NCI-H82 treated with DMSO at 0.1 percent for 48 hours (cell line): Measurements from ENCODE around the gene VNN1.
A peak's percentile ranks its signal among the peaks of the same experiment; 100 is the strongest.
"Not testable (repeated sequence)": the region's sequence is repeated elsewhere in the genome, so short reads cannot be mapped to it uniquely, and the experiment has no call there.

Experiments
- DNase-seq: peaks from one replicate; lab custom pipeline; 2025; ENCODE audit not compliant: unreplicated experiment; lab: John Stamatoyannopoulos, UW

VNN1 gene

DNA sequence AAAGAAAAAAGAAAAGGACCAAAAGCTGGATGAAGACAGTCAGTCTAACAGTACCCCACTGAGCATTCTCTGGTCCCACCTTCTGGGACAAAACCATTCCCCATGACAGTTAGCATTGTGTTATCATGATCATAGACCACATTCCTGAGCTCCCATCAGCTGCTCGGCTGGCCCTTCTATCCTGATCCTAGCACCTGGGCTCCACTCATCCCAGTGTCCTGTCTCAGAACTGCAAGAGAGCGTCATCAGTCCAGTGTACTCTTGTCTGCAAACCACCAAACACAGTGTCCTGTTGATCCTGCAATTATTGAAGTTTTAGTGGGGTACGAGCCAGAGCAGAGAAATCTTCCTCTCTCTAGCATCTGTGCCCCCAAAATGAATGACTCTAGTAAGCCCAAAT, 38.9 kb downstream of the VNN1 start:
- DNase-seq: no peak

DNA sequence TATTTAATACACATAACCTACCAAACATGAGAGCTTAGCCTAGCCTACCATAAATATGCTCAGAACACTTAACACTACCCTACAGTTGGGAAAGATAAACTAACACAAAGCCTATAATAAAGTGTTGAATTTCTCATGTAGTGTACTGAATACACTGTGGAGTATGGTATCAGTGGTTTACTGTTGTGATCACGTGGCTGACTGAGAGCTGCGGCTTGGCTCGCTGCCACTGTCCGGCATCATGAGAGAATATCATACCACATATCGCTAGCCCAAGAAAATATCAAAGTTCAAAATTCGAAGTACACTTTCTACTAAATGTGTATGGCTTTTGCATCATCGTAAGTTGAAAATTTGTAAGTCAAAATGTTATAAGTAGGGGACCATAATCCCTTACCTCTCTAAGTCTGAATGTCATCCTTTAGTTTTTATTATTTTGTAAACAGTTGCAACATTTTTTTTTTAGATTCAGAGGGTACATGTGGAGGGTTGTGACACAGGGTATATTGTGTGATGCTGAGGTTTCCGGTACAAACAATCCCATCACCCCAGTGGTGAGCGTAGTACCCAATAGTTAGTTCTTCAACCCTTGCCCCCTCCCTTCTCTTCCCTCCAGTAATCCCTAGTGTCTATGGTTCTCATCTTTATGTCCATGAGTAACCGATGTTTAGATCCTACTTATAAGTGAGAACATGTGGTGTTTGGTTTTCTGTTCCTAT, 40.3 kb downstream of the VNN1 start:
- no peak for DNase-seq

DNA sequence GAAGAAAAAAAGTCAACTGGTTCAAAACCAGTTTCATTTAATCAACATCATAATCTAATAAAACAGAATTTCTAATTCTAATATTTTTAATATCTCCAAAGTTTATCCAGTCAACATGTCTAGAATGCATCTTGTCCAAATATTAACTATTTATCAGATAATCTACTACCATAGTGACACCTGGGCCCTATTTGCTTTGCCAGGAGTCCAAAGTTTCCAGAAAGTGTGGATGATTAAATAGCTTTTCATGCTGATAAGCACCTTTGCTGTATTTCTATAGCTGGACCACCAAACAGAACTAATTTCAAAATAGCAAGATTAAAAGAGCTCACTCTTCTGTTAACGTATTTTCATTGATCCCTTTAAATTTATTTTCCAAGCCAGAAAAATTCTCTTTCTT, 42.6 kb downstream of the VNN1 start:
- no peak for DNase-seq

DNA sequence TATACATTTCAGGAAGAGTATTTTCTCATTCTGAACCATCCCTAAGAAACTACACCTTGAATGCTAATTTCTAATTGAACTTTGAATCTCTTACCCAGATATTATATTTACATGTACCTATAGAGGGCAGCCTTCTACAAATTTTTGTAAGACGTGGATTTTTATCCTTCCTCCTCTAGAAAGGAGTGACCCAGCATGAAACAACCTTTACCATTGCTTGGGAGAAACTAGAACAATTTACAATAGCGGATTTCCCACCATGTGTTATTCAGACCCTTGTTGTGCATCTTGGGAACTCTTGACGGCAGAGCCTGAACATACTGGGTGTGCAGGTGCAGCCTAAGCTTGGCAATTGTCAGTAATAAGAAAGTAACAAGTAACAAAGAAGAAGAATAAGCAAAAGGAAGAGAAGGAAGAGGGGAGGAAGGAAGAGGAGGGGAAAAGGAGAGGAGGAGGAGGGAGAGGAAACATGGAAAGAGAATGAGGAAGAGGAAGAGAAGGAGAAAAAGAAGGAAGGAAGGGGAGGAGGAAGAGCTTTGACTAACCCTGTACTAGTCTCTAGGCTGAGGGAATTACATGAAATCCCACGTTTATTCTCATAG, 44.1 kb downstream of the VNN1 start:
- peak; percentile 3 for DNase-seq

DNA sequence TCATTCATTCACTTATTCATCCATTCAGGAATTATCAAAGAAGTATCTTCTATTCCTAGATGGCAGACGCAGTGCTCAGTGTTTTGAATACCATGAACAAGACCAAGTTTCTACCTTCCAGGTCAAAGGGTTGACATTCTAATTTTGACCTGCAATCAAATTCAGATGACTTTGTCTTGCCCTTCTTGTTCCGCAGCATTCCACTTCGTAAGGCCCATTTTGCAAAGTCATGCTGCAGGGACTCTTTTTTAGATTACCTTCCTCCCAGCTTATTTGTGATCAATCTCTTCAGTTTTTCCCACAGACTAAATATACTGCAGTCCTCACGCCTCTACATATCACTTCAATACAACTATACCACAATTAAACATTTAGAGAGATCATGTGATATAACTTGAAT, 47.7 kb downstream of the VNN1 start:
- DNase-seq: no peak

DNA sequence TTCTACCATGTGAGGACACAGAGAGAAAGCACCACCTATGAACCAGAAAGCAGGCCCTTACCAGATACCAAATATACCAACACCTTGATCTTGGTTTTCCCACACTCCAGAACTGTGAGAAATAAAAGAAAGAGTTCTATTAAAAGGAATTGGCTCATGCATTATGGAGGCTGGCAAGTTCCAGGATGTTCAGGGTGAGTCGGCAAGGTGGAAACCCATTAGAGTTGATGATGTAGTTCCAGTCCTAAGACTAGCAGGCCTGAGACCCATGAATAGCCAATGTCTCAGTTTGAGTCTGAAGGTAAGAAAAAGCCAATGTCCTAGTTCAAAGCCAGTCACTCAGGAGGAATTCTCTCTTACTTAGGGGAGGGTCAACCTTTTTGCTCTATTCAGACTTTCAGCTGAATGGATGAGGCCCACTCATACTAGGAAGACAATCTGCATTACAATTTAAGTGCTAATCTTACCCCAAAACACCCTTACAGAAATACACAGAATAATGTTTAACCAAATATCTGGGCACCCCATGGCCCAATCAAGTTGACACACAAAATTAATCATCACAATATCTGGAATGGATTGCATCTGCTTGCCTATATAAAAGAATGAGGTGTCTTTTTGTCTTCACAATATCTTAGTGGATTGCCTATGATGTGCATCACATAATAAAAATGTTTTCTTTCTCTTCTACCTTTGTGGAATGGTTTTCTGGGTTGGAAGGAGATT, 49.4 kb downstream of the VNN1 start:
- DNase-seq: no peak

DNA sequence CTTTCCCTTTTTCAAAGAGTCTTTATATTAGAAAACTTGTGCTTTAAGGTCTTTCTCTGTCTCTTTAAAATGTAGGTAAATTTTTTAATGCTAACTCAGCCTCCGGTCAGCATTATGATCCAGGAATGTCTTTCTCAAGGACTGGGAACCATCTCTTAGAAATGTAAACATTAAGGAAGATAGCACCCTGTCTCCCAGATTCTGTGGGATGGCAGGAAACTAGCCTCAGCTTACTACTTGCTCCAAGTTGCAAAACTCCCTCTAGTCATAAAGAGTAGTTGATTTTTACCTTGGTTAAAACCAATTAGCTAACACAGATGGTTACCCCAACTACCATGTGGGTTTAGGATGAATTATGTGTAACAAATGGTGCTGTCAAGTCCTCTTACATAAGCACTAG, 50.2 kb downstream of the VNN1 start:
- no peak for DNase-seq

DNA sequence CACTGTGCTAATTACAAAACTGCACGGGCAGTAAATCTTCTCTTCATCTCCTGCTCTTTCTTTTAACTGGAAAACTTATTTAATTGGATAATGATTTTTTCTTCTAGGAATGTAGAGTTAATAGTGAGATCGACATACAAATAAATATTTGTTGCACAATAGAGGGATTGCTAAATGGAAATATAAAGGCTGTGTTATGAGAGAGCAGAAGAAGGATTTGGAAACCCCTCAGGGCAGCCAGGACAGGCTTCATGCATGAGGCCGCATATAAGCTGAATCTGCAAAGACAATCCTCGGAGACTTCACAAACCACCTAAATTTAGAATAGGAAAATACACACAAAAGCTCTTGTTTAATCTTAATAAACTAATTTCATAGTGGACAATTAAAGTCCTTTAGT, 51.9 kb downstream of the VNN1 start:
- DNase-seq: no peak

DNA sequence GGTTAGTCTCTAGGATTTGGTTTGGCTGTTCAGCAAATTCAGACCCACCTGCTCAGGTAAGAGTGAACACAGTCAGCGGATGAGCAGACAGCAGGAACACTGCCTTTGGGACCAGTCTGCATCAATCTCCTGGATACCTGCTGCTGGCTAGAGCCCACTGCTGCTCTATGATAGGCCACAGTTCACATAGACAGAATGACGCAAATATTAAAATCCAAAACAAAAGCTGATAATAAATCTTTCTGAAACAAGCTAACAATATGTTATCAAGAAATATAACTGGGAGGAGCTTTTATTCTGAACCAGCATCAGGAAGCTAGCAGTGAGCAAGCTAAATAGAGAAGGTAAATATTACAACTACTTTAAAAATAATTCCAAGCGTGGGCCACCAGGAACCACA, 54.8 kb downstream of the VNN1 start, which contains the start of gene TAAR1:
Gene TAAR1 (minus strand): TSS at position 101 of the 400 bp plus-strand sequence. CDS start 13,179 bp downstream, outside the sequence.
- no peak for DNase-seq

DNA sequence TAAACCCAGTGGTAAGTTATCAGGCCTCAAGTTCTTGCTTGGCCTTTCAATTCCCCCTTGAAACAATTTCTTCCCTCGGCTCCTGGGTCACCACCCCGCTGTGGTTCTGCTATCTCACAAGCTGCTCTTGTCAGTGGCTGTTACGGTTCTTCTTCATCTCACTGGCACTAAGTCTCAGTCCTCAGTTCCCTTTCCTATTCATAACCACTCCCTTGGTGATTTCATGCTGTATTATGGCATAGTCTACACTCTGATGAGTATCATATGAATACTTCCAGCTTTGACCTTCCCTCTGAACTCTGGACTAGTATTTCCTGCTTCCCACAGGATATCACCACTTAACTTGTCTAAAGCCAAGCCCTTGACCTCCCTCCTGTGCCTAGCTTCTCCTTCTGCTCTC, 62.8 kb downstream of the VNN1 start:
- DNase-seq: no peak

DNA sequence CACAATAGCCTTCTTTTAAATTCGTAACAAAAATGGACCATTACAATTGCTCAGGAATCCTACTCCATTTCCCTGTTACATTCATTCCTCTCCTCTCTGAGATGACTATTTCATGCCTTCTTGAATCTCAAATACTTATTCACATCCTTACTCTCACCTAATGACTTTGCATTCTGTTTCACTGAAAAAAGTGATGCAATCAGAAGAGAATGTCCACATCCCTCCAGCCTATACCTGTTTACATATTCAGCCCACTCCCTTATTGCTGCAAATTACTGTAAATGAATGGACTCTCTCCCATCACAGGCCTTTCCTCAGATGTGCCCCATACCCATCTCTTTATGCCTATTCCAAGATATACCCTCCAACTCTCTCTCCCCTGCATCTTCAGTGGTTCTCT, 63.4 kb downstream of the VNN1 start:
- no peak for DNase-seq

DNA sequence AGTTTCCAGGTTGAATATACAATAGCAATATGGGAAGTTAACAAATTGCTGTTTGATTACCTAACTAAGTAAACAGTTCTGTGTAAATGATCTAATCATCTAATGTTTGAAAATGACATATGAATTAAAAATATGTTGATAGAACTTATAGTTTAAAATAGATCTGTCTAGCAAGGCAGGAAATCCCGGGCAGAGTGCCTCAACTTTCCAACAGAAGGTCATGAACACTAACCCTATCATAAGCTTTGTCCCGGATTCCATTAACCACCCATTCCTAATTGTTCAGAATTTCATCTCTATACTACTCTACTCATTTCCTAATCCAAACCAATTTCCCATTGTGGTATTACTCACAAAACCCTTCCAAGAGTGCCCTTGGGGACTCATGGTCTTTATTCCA, 65.0 kb downstream of the VNN1 start:
- DNase-seq: no peak

DNA sequence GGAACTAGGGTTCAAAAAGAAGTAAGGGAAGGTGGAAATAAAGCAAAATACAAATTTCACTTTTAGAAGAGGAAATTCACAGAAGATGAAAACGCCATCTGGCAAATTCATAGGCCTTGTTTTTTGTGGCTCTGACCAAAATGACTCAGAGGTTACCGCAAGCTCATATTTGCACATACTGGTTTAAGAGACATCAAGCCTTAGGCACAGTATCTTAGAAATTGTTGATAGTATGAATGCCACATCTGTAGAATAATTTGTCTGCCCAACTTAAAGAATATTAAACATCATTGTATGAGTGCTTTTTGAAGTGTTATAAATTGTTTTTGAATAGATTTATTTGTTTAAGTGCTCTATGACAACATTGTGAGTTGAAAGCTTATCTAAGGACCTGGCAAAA, 65.5 kb downstream of the VNN1 start:
- no peak for DNase-seq

DNA sequence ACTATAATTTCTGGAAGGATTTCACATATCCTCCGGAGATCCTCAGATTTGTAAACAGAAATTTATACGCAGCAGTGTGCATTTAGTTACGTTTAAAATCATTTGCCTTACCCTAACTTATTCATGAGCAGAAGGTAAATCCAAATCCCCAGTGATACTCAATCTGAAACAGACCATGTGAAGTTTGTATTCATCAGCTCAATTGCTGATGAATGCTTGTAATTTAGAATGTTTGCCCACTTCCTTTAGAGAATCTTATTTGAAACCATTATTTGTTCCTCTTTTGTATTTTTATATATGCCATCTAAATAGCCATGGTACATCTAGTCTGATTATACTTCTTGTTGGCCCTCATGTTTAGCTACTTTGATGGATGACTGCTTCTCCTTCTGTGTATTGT, 70.3 kb downstream of the VNN1 start:
- DNase-seq: no peak

DNA sequence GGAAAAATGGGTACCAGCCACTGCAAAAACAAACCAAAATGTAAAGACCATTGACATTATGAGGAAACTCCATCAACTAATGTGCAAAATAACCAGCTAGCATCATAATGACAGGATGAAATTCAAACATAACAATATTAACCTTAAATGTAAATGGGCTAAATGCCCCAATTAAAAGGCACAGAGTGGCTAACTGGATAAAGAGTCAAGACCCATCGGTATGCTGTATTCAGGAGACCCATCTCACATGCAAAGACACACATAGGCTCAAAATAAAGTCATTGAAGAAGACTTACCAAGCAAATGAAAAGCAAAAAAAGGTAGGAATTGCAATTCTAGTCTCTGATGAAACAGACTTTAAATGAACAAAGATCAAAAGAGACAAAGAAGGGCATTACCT, 76.7 kb downstream of the VNN1 start:
- DNase-seq: not testable (repeated sequence)

DNA sequence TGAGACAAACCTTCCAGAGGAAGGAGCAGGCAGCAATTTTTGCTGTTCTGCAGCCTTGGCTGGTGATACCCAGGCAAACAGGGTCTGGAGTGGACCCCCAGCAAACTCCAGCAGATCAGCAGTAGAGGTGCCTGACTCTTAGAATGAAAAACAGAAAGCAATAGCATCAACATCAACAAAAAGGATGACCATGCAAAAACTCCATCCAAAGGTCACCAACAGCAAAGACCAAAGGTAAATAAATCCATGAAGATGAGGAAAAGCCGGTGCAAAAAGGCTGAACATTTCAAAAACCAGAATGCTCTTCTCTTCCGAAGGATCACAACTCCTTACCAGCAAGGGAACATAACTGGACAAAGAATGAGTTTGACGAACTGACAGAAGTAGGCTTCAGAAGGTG, 77.9 kb downstream of the VNN1 start:
- DNase-seq: not testable (repeated sequence)

DNA sequence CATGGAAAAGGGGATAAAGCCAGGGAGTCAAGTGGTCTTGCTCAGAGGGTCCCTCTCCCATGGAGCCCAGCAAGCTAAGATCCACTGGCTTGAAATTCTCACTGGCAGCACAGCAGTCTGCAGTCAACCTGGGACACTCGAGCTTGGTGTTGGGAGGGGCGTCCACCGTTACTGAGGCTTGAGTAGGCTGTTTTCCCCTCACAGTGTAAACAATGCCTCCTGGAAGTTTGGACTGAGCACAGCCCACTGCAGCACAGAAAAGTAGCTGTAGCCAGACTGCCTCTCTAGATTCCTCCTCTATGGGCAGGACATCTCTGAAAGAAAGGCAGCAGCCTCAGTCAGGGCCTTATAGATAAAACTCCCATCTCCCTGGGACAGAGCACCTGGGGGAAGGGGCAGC, 78.6 kb downstream of the VNN1 start:
- DNase-seq: not testable (repeated sequence)

DNA sequence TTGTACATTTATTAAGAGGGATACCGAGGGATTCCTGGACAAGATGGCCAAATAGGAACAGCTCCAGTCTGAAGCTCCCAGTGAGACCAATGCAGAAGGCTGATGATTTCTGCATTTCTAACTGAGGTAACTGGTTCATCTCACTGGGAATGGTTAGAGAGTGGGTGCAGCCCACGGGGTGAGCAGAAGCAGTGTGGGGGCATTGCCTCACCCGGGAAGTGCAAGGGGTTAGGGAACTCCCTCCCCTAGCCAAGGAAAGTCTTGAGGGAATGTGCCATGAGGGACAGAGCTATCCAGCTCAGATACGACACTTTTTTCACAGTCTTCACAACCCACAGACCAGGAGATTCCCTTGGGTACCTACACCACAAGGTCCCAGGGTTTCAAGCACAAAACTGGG, 79.1 kb downstream of the VNN1 start:
- no peak for DNase-seq

DNA sequence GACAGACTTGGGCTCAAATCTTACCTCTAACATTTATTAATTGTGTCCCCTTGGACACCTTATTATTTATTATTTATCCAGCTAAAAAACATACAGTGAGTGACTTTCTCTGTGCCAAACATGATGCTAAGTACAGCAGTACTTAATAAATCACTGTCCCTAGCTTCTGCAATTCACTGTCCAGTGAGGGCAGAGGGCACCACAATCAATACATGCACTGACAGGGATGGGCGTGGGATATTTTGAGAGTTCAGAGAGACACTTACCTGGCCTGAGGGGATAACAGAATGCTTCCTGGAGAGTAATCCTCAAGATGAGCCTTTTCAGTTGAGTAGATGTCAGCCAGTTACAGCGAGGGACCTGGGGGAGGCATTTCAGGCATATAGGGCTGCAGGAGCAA, 80.5 kb downstream of the VNN1 start:
- DNase-seq: no peak
